Panc1 (cell line): Measurements from ENCODE around the gene MAGI1. TPM values are rescaled to one million over a fixed set of nuclear protein-coding genes. Genes with fewer than 3 reads are reported as not detected.

Experiments used
- ATAC-seq: fragments of 200-7000 bp; cut with Tn5 transposase; 2 replicates; pipeline ENCODE4 v1.9.1; 2020; ENCODE audit warnings: mild to moderate bottlenecking, moderate library complexity
- BruUV-seq: library from RNA; stranded (reverse); fragments of 400-500 nt; replicated peaks from 2 replicates; lab custom pipeline; 2021; lab: Mats Ljungman, UMichigan
- CTCF ChIA-PET: fragments of 300-600 bp; sonication (Branson Sonifier 250); formaldehyde crosslinking; loops from one replicate; lab custom pipeline; 2022; ENCODE audit warnings: antibody characterized with exemption; lab: Charles Lee
- POLR2A ChIA-PET: fragments of 300-600 bp; sonication (Branson Sonifier 250); formaldehyde crosslinking; loops from one replicate; lab custom pipeline; 2022; ENCODE audit warnings: antibody characterized with exemption; lab: Charles Lee
- DNase-seq: peaks from one replicate; pipeline ENCODE4 v3.0.0-alpha.2; 2010; ENCODE audit warnings: low read depth, low spot score
- H3K27ac ChIP-seq: 2 replicates; pipeline ENCODE4 v1.5.1; 2011; ENCODE audit warnings: mild to moderate bottlenecking, low read length, inconsistent platforms
- H3K27me3 ChIP-seq: fragments of 200-500 bp; sonication (Bioruptor generic); 2 replicates; pipeline ENCODE4 v1.6.0; 2014; ENCODE audit warnings: low read length, inconsistent platforms; ENCODE audit not compliant: control insufficient read depth, insufficient read depth
- H3K36me3 ChIP-seq: fragments of 200-500 bp; sonication (Bioruptor generic); 2 replicates; pipeline ENCODE4 v1.5.1; 2014; ENCODE audit warnings: inconsistent platforms, mild to moderate bottlenecking, low read length, moderate library complexity; ENCODE audit not compliant: control insufficient read depth, insufficient read depth
- H3K4me1 ChIP-seq: 2 replicates; pipeline ENCODE4 v1.5.1; 2011; ENCODE audit warnings: inconsistent platforms, mild to moderate bottlenecking, low read length, moderate library complexity; ENCODE audit not compliant: control insufficient read depth, insufficient read depth
- H3K4me3 ChIP-seq, 2 experiments: 2 replicates each; pipeline ENCODE4 v1.5.1; 2011 to 2012; ENCODE audit warnings: low read depth in 2 of 2, low read length in 2 of 2, mild to moderate bottlenecking in 2 of 2, inconsistent platforms in 1 of 2, moderate library complexity in 1 of 2
- H3K9me3 ChIP-seq: fragments of 200-500 bp; sonication (Bioruptor generic); 2 replicates; pipeline ENCODE4 v1.5.1; 2014; ENCODE audit warnings: low read depth, mild to moderate bottlenecking, inconsistent platforms, low read length, moderate library complexity; ENCODE audit not compliant: control insufficient read depth, insufficient read depth
- CTCF ChIP-seq: fragments of 450-650 bp; IDR thresholded peaks from 2 replicates; pipeline ENCODE4 v1.5.1; 2017; ENCODE audit warnings: mild to moderate bottlenecking
- POLR2AphosphoS5 ChIP-seq: IDR thresholded peaks from 2 replicates; pipeline ENCODE4 v1.6.1; 2012; ENCODE audit warnings: mild to moderate bottlenecking, low read depth, low read length, moderate library complexity
- REST ChIP-seq, 2 experiments: IDR thresholded peaks; 2 replicates each; pipeline ENCODE4 v1.6.1; 2011 to 2012; ENCODE audit warnings: low read depth in 2 of 2, control low read depth in 1 of 2, low read length in 1 of 2, mild to moderate bottlenecking in 1 of 2, moderate library complexity in 1 of 2; ENCODE audit not compliant: insufficient read depth in 1 of 2
- SIN3A ChIP-seq: IDR thresholded peaks from 2 replicates; pipeline ENCODE4 v1.6.1; 2012; ENCODE audit warnings: low read depth, mild to moderate bottlenecking, low read length, moderate library complexity, borderline replicate concordance; ENCODE audit not compliant: insufficient read depth
- TCF7L2 ChIP-seq: IDR thresholded peaks from 2 replicates; pipeline ENCODE4 v1.6.1; 2011; ENCODE audit warnings: mild to moderate bottlenecking, low read depth, low read length, inconsistent platforms
- in situ Hi-C: cut with HindIII; loops from 2 replicates; pipeline ENCODE4 v1.10.0; 2016; ENCODE audit warnings: low sequenced_read_pairs, low pct_unique_long_range_greater_than_20kb
- intact Hi-C: fragments of 100-400 bp; cut with micrococcal nuclease; formaldehyde crosslinking; loops from one replicate; pipeline ENCODE4 v1.10.0; 2022; ENCODE audit not compliant: unreplicated experiment
- total RNA-seq: library from RNA; stranded (reverse); gene quantifications from one replicate; pipeline ENCODE4 v1.2.1, GENCODE V29; 2021; ENCODE audit not compliant: unreplicated experiment

The MAGI1 gene
- total RNA-seq, 1 experiment from 2014 or later, result 9.5 TPM

- ATAC-seq (no peak), DNase-seq (no peak)
- Histone ChIP-seq H3K36me3 (no peaks in the 10 kb centered on the region), H3K27ac (no peak overlapping the region), H3K27me3 (no peaks in the 10 kb centered on the region), H3K9me3 (no peaks in the 10 kb centered on the region), H3K4me1 (no peaks in the 10 kb centered on the region), H3K4me3 (no peak overlapping the region)
- CTCF ChIA-PET, result no interaction called here
- in situ Hi-C loops, result no loop called here
- POLR2A ChIA-PET, result no interaction called here
- TF ChIP-seq POLR2AphosphoS5 (no peak), CTCF (no peak), REST (IDR thresholded peaks at IDR 0.05; ENCODE audit: insufficient read depth in 1 of 2, low read depth in 2 of 2, low read length in 1 of 2) (no peak), TCF7L2 (no peak), SIN3A (no peak)
- BruUV-seq, result no TSS peak
- intact Hi-C loops, result no loop called here
Measured at GRCh38 chr3:65767551-65767950, 271.2 kb downstream of the MAGI1 start.

GRCh38 chr3:65762235-65762580, 276.5 kb downstream of the MAGI1 start:
- H3K27me3 ChIP-seq, result no peaks in the 10 kb centered on the region
- BruUV-seq, result no TSS peak
- ChIA-PET CTCF (no interaction called here), POLR2A (no interaction called here)
- H3K9me3 ChIP-seq, result no peaks in the 10 kb centered on the region
- no peak for TF ChIP-seq REST (IDR thresholded peaks at IDR 0.05; ENCODE audit: insufficient read depth in 1 of 2, low read depth in 2 of 2, low read length in 1 of 2)
- no peak for TF ChIP-seq SIN3A
- no peak for TF ChIP-seq POLR2AphosphoS5
- no peak for TF ChIP-seq TCF7L2
- no peak for TF ChIP-seq CTCF
- DNase-seq (no peak), ATAC-seq (no peak)
- no peaks in the 10 kb centered on the region for H3K4me1 ChIP-seq
- no peak overlapping the region for H3K4me3 ChIP-seq
- intact Hi-C loops, result no loop called here
- H3K36me3 ChIP-seq, result no peaks in the 10 kb centered on the region
- in situ Hi-C loops, result no loop called here
- no peak overlapping the region for H3K27ac ChIP-seq
